ENCODE data around the gene ANGPTL2. TPM values are rescaled to one million over a fixed set of nuclear protein-coding genes. Genes with fewer than 3 reads are reported as not detected.

The ANGPTL2 gene
- total RNA-seq, 4 donors from 2014 or later: 10.2 to 65.3 (median 32.0) TPM

DNA sequence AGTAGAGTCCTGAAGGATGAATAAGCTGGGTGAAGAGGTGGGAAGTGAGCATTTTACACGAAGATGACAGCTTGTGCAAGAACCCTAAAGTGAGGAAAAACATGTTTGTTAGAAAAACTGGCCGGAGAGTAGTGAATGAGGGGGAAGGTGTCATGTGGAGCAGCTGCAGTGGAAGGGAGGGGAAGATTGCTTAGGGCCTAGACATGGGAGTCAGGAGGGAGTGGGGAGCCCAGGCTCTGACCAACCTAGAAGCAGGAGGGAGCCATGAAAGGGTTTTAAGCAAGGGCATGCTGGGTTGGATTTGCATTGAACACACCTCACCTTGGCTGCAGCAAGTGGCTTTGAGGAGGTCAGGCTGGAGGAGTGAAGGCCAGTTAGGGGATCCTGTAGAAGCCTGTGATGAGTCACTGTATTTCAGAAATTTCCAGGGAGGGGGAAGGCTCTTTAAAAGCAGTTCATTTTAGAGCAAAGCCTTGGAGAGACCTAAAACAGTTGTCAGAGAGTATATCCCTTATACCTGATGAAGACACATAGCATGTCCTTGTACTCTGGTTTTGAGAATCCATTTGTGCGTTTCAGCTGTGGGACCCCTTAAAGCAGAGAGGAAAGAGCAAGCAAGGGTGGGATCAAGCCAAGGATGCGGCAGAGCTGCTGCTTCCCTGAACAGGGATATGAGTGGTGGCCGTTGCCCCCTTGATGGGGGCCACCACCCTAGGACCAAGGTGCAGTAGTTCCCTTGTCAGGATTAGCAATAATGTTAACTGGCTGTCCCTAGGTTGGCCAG lies 45.4 kb downstream of the ANGPTL2 start:
- peak overlapping the region; percentile 66 to 73 for H3K27ac ChIP-seq
- H3K36me3 ChIP-seq: no peaks in the 10 kb centered on the region
- no peaks in the 10 kb centered on the region for H3K27me3 ChIP-seq
- TF ChIP-seq POLR2A (IDR thresholded peaks at IDR 0.05) (no peak), CTCF (IDR thresholded peaks at IDR 0.05) (no peak)
- DNase-seq: peak in 1 of 2 donors; percentile 48
- H3K4me3 ChIP-seq: no peak overlapping the region
- H3K4me1 ChIP-seq: peaks cover 0 to 6% of the 10 kb centered on the region in 2 donors
- H3K9me3 ChIP-seq: no peaks in the 10 kb centered on the region
- intact Hi-C loops (cut with DNase I; ENCODE audit: low total_unique reads): no loop called here

- DNase-seq: no peak
- no peaks in the 10 kb centered on the region for H3K36me3 ChIP-seq
- TF ChIP-seq CTCF (IDR thresholded peaks at IDR 0.05): no peak
- no peak for TF ChIP-seq POLR2A (IDR thresholded peaks at IDR 0.05)
- no peaks in the 10 kb centered on the region for H3K27me3 ChIP-seq
- H3K4me1 ChIP-seq: peaks cover 0 to 6% of the 10 kb centered on the region in 2 donors
- peak overlapping the region; percentile 66 to 73 for H3K27ac ChIP-seq
- intact Hi-C loops (cut with DNase I; ENCODE audit: low total_unique reads): no loop called here
- H3K9me3 ChIP-seq: no peaks in the 10 kb centered on the region
- H3K4me3 ChIP-seq: no peak overlapping the region
Measured at GRCh38 chr9:127075624-127076372, 46.6 kb downstream of the ANGPTL2 start.

DNA sequence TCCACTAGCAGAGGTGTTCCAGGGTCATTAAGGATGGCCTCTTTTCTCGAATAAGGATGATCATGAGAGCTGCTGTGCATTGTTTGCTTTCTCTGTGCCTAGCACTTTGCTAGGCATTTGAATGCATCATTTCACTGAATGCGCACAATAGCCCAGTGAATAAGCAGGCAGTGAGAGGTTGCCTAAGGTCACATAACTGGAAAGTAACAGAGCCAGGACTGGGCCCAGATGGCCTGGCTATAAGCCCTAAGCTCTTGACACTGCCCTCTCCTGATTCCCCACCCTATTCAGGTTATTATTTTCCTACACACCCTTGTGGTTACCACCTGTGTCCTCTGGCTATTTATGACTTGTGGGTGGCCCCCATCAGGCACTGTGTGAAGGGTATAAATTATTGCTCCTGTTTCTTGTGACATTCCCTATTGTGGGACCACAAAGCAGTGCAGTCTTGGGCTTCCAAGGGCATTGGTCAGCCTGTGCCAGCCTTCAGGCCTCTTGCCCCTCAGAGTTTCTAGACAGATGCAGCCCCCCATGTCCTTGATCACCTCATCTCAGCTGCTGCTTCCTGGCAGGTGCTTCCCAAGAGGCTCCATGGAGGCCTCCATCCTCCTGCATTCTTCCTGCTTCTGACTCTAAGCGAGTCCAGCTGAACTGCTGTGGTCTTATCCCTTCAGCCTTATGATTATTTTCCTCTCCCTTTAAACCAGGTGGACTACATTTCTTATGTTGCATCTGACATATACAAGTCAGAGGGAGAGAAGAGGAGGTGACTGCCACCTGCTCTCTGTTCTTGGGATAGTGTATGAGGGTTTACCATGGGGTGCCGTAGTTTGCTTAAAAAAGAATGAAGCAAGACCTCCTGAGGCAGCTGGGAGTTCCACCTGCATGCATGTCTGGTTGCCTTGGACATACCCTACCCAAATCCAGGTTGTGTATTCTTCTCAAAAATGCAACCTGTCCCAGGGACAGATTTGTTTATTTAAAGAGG lies 47.6 kb downstream of the ANGPTL2 start:
- H3K27me3 ChIP-seq: no peaks in the 10 kb centered on the region
- H3K27ac ChIP-seq: peak overlapping the region; percentile 66 to 73
- no peaks in the 10 kb centered on the region for H3K36me3 ChIP-seq
- H3K4me1 ChIP-seq: peaks cover 0 to 6% of the 10 kb centered on the region in 2 donors
- intact Hi-C loops (cut with DNase I; ENCODE audit: low total_unique reads): no loop called here
- H3K9me3 ChIP-seq: no peaks in the 10 kb centered on the region
- DNase-seq: no peak
- TF ChIP-seq POLR2A (IDR thresholded peaks at IDR 0.05) (no peak), CTCF (IDR thresholded peaks at IDR 0.05) (no peak)
- no peak overlapping the region for H3K4me3 ChIP-seq

GRCh38 chr9:127067603-127068220 lies 54.7 kb downstream of the ANGPTL2 start:
- H3K4me3 ChIP-seq: no peak overlapping the region
- no peaks in the 10 kb centered on the region for H3K4me1 ChIP-seq
- no peak for DNase-seq
- H3K9me3 ChIP-seq: no peaks in the 10 kb centered on the region
- H3K36me3 ChIP-seq: no peaks in the 10 kb centered on the region
- intact Hi-C loops (cut with DNase I; ENCODE audit: low total_unique reads): no loop called here
- TF ChIP-seq POLR2A (IDR thresholded peaks at IDR 0.05) (no peak), CTCF (IDR thresholded peaks at IDR 0.05) (no peak)
- H3K27me3 ChIP-seq: no peaks in the 10 kb centered on the region
- no peak overlapping the region for H3K27ac ChIP-seq

Data from uterus (tissue), 4 donors.